Measurements from ENCODE around the gene KCNIP1.

DNA sequence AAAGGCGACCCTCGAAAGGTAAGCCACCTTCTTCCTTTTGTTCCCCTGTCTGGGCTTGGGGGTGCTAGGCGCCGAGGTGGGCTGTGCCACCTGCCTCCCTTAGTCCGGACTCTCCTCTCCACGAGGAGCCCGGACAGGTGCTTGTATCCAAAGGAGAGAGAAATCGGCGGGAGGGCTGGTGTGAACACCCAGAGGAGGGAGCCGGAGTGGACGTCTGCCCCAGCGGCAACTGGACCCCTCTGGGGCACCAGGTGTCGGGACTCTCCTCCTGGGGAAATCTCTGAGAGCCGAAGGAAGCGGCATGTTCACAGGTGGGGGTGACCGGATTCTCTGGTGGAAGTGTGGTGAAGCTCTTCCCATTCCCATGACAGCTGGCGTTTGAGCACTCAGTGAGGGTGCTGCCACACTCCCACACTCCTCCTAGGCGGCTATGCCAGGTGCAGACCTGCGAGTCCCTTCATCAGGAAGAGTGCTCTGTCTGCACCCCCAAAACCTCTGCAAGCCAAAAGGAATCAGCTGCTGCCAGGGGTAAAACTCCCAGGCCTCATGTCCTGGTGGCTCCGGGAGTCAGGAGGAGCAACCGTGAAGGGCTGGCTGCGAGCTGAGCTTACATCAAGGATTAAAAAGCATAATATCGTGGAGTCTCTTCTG lies 921 bp downstream of the KCNIP1 start:
- TF ChIP-seq POLR2A (IDR thresholded peaks at IDR 0.05): no peak
- TF ChIP-seq, protein P1, sequence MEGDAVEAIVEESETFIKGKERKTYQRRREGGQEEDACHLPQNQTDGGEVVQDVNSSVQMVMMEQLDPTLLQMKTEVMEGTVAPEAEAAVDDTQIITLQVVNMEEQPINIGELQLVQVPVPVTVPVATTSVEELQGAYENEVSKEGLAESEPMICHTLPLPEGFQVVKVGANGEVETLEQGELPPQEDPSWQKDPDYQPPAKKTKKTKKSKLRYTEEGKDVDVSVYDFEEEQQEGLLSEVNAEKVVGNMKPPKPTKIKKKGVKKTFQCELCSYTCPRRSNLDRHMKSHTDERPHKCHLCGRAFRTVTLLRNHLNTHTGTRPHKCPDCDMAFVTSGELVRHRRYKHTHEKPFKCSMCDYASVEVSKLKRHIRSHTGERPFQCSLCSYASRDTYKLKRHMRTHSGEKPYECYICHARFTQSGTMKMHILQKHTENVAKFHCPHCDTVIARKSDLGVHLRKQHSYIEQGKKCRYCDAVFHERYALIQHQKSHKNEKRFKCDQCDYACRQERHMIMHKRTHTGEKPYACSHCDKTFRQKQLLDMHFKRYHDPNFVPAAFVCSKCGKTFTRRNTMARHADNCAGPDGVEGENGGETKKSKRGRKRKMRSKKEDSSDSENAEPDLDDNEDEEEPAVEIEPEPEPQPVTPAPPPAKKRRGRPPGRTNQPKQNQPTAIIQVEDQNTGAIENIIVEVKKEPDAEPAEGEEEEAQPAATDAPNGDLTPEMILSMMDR (IDR thresholded peaks at IDR 0.05): no peak
- TF ChIP-seq EP300 (IDR thresholded peaks at IDR 0.05): no peak
- TF ChIP-seq POLR2AphosphoS5 (IDR thresholded peaks at IDR 0.05): no peak

All from gastroesophageal sphincter (tissue), 3 donors.